ENCODE results near the gene PARP6. TPM values are rescaled to one million over a fixed set of nuclear protein-coding genes. Genes with fewer than 3 reads are reported as not detected.
A peak's percentile ranks its signal among the peaks of the same experiment; 100 is the strongest.

PARP6 gene
- total RNA-seq, 1 experiment from 2014 or later, result 41.9 TPM

DNA sequence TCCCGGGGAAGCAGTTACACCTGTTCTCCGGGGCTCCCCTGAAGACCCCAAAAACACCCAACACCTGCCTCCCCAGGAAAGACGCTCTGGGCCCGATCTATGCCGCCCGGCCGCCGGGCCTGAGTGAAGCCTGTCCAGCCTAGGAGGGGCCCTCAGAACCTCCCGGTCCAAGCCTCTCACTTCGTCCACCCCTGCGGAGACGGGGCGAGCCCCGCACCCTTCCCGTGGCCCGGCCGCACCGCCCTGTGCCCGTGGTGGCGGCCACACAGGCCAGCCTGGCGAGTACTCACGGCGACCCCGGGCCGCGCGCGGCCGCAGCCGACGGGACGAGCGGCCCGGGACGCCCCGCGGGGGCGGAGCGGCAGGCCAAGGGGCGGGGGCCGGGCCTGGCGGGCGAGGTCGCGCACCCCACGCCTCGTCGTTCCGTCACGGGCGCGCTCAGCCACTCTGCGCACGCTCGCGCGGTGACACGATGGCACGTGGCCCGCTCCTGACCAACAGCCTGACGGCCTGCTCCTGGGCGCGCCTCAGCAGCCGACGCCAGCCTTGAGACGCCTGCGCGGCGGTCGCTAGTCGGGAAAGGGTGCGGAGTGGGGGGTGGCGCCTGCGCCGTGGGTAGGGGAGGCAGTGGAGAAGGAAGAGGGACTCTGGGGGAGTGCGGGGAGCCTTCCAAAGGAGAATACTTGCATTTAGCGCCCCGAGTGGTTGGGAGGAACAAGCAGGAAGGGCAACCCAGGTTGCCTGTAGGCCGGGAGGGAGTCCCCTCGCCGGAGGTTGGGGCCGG lies at the start of gene PARP6 (continued):
- TF ChIP-seq, protein P1, sequence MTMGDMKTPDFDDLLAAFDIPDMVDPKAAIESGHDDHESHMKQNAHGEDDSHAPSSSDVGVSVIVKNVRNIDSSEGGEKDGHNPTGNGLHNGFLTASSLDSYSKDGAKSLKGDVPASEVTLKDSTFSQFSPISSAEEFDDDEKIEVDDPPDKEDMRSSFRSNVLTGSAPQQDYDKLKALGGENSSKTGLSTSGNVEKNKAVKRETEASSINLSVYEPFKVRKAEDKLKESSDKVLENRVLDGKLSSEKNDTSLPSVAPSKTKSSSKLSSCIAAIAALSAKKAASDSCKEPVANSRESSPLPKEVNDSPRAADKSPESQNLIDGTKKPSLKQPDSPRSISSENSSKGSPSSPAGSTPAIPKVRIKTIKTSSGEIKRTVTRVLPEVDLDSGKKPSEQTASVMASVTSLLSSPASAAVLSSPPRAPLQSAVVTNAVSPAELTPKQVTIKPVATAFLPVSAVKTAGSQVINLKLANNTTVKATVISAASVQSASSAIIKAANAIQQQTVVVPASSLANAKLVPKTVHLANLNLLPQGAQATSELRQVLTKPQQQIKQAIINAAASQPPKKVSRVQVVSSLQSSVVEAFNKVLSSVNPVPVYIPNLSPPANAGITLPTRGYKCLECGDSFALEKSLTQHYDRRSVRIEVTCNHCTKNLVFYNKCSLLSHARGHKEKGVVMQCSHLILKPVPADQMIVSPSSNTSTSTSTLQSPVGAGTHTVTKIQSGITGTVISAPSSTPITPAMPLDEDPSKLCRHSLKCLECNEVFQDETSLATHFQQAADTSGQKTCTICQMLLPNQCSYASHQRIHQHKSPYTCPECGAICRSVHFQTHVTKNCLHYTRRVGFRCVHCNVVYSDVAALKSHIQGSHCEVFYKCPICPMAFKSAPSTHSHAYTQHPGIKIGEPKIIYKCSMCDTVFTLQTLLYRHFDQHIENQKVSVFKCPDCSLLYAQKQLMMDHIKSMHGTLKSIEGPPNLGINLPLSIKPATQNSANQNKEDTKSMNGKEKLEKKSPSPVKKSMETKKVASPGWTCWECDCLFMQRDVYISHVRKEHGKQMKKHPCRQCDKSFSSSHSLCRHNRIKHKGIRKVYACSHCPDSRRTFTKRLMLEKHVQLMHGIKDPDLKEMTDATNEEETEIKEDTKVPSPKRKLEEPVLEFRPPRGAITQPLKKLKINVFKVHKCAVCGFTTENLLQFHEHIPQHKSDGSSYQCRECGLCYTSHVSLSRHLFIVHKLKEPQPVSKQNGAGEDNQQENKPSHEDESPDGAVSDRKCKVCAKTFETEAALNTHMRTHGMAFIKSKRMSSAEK (CRISPR knock-in tag; IDR thresholded peaks at IDR 0.05; ENCODE audit: borderline replicate concordance), result no peak
- TF ChIP-seq TEAD4 (CRISPR knock-in tag; IDR thresholded peaks at IDR 0.05) (no peak), ZNF416 (CRISPR knock-in tag; IDR thresholded peaks at IDR 0.05) (no peak), HMGA2 (CRISPR knock-in tag; IDR thresholded peaks at IDR 0.05) (no peak), ZNF423 (CRISPR knock-in tag; IDR thresholded peaks at IDR 0.05) (no peak), NR1H2 (CRISPR knock-in tag; IDR thresholded peaks at IDR 0.05) (no peak), FOXJ3 (CRISPR knock-in tag; IDR thresholded peaks at IDR 0.05; ENCODE audit: borderline replicate concordance) (no peak), ZNF317 (CRISPR knock-in tag; IDR thresholded peaks at IDR 0.05; ENCODE audit: borderline replicate concordance, low read depth) (0 out of 2 replicates have a peak, but pooled peaks have one; percentile 31), NFYB (CRISPR knock-in tag; conservative IDR thresholded peaks at IDR 0.05; ENCODE audit: low read depth) (peak; percentile 57; the same call in 1 of the 2 replicates)
- TF ChIP-seq, protein P2, sequence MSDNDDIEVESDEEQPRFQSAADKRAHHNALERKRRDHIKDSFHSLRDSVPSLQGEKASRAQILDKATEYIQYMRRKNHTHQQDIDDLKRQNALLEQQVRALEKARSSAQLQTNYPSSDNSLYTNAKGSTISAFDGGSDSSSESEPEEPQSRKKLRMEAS (CRISPR knock-in tag; IDR thresholded peaks at IDR 0.05), result peak; percentile 89
- TF ChIP-seq, protein P3, sequence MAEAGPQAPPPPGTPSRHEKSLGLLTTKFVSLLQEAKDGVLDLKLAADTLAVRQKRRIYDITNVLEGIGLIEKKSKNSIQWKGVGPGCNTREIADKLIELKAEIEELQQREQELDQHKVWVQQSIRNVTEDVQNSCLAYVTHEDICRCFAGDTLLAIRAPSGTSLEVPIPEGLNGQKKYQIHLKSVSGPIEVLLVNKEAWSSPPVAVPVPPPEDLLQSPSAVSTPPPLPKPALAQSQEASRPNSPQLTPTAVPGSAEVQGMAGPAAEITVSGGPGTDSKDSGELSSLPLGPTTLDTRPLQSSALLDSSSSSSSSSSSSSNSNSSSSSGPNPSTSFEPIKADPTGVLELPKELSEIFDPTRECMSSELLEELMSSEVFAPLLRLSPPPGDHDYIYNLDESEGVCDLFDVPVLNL (CRISPR knock-in tag; IDR thresholded peaks at IDR 0.05; ENCODE audit: borderline replicate concordance, low read depth), result no peak
- TF ChIP-seq, protein P4, sequence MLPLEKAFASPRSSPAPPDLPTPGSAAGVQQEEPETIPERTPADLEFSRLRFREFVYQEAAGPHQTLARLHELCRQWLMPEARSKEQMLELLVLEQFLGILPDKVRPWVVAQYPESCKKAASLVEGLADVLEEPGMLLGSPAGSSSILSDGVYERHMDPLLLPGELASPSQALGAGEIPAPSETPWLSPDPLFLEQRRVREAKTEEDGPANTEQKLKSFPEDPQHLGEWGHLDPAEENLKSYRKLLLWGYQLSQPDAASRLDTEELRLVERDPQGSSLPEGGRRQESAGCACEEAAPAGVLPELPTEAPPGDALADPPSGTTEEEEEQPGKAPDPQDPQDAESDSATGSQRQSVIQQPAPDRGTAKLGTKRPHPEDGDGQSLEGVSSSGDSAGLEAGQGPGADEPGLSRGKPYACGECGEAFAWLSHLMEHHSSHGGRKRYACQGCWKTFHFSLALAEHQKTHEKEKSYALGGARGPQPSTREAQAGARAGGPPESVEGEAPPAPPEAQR (CRISPR knock-in tag; IDR thresholded peaks at IDR 0.05), result no peak

DNA sequence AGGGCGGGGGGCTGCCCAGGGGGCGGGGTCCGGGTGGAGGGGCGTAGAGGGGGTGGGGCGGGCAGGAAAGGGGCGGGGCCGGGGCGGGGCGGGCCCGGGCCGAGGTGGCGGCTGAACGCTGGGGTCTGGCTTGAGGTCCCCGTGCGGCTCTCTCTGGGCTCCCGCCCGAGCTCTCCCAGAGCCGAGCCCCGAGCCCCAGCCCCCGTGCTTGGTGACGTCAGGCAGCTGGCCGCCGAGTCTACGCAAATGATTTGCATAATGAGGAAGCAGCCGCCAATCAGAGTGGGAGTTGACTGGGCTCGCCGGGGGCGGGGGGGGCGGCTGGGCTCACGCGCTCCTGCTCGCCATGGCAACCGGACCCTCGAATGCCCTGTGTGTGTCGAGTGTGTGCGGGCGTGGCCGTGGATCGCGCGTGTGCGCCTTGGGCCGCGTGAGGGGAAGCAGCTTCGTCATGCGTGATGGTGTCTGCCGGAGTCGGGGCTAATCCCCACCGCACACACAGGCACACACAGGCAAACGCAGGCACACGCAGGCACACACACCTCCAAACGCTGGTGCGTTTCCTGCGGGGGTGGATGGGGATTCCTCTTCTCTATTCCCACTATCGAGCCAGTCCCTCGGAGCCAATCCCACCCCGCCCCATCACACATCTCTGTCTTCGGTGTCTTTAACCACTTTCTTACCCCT lies 47.8 kb upstream of the PARP6 start, which contains the start of gene CELF6:
TSS of gene CELF6 (minus strand) at position 173 of the 687 bp plus-strand sequence. CDS start 283 bp downstream, outside the sequence.
- Mint-ChIP-seq H3K4me1 (peaks cover 12% of the 10 kb centered on the region), H3K4me3 (peak within 1 kb of the TSS; percentile 74), H3K27ac (peak within 1 kb of the TSS; percentile 15; the same call in 1 of the 2 replicates), H3K36me3 (peaks cover 7% of the 10 kb centered on the region; the same call in 1 of the 2 replicates), H3K9me3 (peaks cover 19% of the 10 kb centered on the region), H3K27me3 (ENCODE audit: low read depth) (peaks cover 71% of the 10 kb centered on the region)
- POLR2A ChIA-PET, result no interaction called here
- CTCF ChIA-PET, result no interaction called here
- ATAC-seq, result peak; percentile 94
- TF ChIP-seq GRHL2 (CRISPR knock-in tag; IDR thresholded peaks at IDR 0.05; ENCODE audit: insufficient replicate concordance, severe bottlenecking) (no peak), FOXK1 (CRISPR knock-in tag; IDR thresholded peaks at IDR 0.05) (peak; percentile 16; the same call in 1 of the 2 replicates), GTF2I (CRISPR knock-in tag; conservative IDR thresholded peaks at IDR 0.05) (no peak)
- DNase-seq (ENCODE audit: low spot score), result peak; percentile 98
